T47D (cell line): Measurements from ENCODE around the gene S100A2.

ENCODE experiments used
- DNase-seq, 2 experiments: peaks; one replicate each; pipeline versions ENCODE4 v3.0.0 to v3.0.0-alpha.2; 2011 to 2012; ENCODE audit warnings: low read depth in 1 of 2, low spot score in 1 of 2
- JUND ChIP-seq: IDR thresholded peaks from 2 replicates; pipeline ENCODE4 v1.6.1; 2012; ENCODE audit warnings: low read depth
- in situ Hi-C: cut with HindIII; loops from 2 replicates; pipeline ENCODE4 v1.10.0; 2016; ENCODE audit warnings: low sequenced_read_pairs, low pct_unique_long_range_greater_than_20kb

Gene S100A2

GRCh38 chr1:153536671-153537375 is 28.8 kb downstream of the S100A2 start:
- TF ChIP-seq JUND, result no peak
- in situ Hi-C loops, result no loop called here
- peak in 1 of 2 experiments; percentile 63 for DNase-seq

- peak; percentile 90 to 94 for DNase-seq
- no peak for TF ChIP-seq JUND
- in situ Hi-C loops, result no loop called here
Observed at GRCh38 chr1:153536012-153536670, 29.5 kb downstream of the S100A2 start.

GRCh38 chr1:153535242-153536011 is 30.2 kb downstream of the S100A2 start, which contains the start of gene S100A6:
S100A6 (minus strand) TSS chr1:153535991; CDS start chr1:153535339, 652 bp downstream.
- in situ Hi-C loops, result no loop called here
- peak in 1 of 2 experiments; percentile 37 for DNase-seq
- TF ChIP-seq JUND, result no peak

- in situ Hi-C loops, result no loop called here
- TF ChIP-seq JUND, result no peak
- no peak for DNase-seq
Observed at GRCh38 chr1:153534925-153535241, 30.8 kb downstream of the S100A2 start.

- no peak for DNase-seq
- in situ Hi-C loops, result no loop called here
- TF ChIP-seq JUND, result no peak
Observed at GRCh38 chr1:153534226-153534924, 31.3 kb downstream of the S100A2 start.

- TF ChIP-seq JUND, result no peak
- DNase-seq, result no peak
- in situ Hi-C loops, result no loop called here
Observed at GRCh38 chr1:153533689-153534201, 31.9 kb downstream of the S100A2 start.

GRCh38 chr1:153532769-153533599 is 32.7 kb downstream of the S100A2 start:
- no peak for TF ChIP-seq JUND
- DNase-seq, result peak; percentile 86 to 87
- in situ Hi-C loops, result no loop called here

GRCh38 chr1:153532181-153532580 is 33.5 kb downstream of the S100A2 start:
- no peak for DNase-seq
- in situ Hi-C loops, result no loop called here
- TF ChIP-seq JUND, result no peak

GRCh38 chr1:153531638-153532037 is 34.0 kb downstream of the S100A2 start:
- TF ChIP-seq JUND, result no peak
- no peak for DNase-seq
- in situ Hi-C loops, result no loop called here

GRCh38 chr1:153527683-153528040 is 38.0 kb downstream of the S100A2 start:
- no peak for TF ChIP-seq JUND

GRCh38 chr1:153527023-153527682 is 38.5 kb downstream of the S100A2 start:
- in situ Hi-C loops, result no loop called here
- no peak for DNase-seq
- no peak for TF ChIP-seq JUND

More at GRCh38 chr1:153527683-153528040, 38.0 kb downstream of the S100A2 start:
- no peak for DNase-seq
- in situ Hi-C loops, result no loop called here
